DMS79 (cell line): Measurements from ENCODE around the gene ENGASE.

ENCODE experiments used
- DNase-seq: peaks from one replicate; lab custom pipeline; 2025; lab: John Stamatoyannopoulos, UW

The ENGASE gene

DNA sequence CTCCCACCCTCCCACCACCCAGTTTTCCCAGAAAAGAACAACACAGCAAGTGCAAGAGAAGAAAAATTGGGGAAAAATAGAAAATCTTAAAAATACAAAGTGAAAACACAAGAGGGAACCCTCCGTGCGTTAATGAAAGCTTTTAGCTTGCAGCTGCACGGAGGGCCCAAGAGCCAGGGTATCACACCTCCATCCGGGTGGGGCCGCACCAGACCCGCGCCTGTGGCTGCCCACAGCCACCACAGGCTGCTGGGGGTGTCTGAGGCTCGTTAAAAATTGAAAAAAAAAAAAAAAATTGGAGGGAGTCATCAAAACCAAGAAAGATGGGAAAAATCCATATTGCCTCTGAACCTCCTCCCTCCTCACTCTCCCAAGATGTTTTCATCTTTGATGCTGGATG, 18.6 kb downstream of the ENGASE start:
- no peak for DNase-seq

DNA sequence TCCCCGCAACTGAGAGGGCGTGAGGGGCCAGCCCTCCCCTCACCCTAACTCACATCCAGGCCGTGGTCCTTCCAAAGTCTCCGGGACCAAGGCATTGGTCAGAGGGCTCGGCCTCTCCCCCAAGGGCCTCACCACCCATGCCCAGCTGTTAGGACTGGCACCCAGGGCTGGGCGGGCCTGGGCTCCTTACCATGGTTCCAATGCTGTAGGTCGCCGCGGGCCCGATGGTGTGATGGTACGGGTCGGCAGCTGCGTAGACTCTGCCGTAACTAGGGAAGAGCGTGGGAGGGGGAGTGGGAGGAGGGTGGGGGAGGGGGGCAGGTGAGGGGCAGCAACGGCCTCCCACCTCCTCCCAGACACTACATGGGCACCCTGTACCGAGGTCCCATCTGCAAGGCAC, 19.6 kb downstream of the ENGASE start:
- DNase-seq, result no peak

DNA sequence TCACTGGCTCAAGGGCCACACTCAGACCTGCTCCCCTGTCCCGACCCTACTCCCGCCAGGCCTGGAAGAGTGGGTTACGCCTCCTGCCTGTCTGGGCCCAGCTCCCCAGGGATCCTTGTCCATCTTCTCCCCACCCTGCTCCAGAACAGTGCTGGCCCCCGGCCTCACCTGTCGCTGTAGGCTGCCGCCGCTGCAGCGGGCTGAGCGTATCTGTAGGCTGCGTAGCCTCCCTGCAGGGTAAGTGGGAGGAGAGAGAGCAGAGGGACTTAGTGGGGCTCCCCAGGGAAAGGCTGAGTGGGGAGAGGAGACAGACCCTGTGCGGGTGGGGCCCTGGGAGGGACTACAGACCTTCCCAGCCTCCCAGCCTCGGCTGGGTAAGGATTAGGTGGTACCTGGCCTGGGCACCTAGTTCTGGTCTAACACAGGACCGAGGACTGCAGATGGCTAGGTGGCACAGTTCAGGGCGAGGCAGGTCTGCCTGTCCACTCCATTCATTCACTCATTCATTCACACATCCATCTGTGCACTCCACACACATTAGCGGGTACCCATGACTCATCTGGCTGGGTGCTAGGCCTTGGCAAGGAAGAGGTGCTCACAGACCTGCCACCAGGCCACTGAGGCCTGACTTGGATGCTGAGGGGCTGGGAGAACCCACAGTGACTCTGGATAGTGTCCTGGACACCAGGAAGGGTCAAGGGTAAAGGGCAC, 20.9 kb downstream of the ENGASE start:
- DNase-seq, result no peak

DNA sequence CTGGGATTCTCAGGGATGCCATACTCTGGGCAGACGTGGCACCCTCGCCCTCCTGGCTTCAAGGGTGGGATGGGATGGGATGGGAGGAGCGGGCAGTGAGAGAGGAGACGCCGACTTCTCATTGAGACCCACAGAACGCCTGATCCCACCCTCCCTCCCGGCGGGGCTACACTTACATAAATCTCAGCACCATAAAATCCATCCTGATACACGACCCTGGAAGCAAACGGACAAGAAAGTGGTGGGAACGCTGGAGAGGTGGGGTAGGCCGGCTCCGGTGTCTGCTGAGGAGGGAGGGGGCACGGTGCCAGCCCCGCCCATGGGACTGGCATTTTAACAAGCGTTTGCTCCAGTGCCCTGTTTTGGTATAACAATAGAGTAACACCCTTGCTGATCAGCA, 21.9 kb downstream of the ENGASE start:
- DNase-seq, result no peak

DNA sequence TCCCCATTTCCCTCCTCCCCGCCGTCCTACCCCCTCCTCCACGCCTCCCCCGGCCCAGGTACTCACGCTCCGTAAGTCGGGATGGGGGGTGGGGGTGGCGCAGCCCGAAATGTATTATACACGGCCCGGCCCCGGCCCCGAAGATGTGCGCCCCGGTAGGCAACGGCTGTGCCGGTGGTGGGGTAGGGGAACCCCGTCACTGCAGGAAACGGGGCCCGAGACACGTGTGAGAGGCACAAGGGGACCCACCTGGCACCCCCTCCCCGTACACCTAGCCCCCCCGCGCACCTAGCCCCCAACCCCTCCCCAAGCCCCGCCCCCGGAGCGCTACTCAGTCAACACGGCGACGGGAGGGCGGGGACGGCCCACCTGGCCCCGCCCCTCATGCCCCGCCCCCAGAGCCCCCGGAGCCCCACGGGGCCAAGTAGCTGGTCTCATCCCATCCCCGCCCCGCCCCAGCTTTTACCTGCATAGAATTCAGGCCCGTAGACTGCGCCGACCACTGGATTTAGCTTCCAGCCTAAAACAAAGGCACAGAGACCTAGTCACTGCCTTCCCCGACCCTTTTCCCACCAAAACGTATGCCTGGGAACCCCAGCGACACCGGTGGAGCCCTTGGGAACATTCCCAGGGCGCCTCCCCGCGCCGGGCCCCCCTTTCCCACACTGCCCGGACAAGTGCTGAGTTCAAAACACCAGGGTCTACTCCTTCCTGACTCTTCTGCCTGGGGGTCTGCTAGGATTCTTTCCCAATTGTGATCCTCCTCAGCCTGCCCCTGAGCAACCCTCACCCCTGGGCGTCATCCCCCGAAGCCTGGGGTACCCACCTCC, 22.8 kb downstream of the ENGASE start:
- DNase-seq, result no peak

DNA sequence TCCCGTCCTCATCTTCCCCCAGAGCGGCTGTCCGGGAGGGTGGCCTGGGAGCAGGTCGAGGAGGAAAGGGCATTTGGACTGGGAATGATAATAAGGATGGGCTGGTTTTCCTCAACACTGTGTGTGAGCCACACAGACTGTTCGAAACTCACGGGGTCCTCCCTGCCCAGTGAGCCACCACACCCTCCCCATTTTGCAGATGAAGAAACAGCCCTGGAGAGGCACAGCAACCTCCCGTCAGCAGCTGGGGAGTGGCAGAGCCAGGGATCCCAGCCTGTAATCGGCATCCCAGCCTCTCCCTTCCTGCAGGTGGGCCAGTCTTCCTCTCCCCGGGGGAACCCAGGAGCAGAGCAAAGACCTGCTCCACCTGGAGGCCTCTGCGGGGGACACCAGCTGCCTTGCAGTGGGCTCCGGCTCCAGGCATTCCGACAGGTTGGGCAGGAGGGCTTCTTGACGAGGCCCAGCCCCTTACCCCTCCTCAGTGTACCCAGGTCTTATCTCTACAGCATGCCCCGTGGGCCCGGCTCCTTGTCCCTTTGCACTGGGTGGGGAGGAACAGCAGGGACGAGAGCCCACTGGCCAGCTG, 23.8 kb downstream of the ENGASE start:
- no peak for DNase-seq

DNA sequence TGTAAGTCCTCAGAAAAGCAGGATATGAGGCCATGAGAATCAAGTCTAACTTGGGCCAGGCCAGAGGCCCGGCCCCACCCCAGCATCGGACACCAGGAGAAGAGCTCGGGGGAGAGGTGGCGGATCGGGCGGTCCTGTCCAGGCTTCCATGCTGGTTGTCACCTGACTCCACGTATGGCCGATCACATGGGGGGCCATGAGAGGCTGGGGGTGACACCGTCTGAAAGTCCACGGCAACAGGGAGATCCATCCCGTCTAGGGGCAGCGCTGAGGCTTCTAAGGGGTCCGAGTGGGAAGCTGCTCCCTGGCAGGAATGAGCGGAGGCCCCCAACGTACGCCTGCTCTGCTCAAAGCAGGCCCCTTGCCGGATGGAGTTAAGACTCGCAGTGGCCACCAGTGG, 25.8 kb downstream of the ENGASE start:
- DNase-seq, result no peak

DNA sequence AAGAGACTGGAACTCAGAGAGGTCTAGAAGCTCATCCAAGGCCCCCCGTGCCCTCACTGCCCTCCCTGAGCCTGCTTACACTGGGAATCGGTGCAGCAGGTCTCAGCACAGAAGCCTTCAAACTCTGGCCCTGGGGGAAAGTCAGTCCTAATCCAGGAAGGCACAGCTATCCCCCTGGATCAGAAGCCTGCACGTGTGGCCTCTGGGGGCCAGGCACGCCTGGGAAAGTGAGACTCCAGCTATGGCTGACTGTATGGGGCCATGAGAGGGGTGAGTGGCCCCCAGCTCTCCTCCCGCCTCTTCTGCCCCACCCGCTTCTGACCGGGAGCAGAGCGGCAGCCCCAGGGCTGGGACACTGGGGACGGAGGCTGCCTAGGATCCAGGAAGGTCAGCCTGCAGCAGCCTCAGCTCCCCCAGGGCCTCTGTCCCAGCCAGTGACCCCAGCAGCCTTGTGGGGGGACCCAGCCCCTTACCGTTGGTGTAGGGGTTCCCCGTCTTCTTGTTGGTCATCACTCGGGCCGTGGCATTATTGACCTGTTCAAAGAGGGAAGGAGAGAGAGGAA, 26.6 kb downstream of the ENGASE start:
- DNase-seq, result no peak

DNA sequence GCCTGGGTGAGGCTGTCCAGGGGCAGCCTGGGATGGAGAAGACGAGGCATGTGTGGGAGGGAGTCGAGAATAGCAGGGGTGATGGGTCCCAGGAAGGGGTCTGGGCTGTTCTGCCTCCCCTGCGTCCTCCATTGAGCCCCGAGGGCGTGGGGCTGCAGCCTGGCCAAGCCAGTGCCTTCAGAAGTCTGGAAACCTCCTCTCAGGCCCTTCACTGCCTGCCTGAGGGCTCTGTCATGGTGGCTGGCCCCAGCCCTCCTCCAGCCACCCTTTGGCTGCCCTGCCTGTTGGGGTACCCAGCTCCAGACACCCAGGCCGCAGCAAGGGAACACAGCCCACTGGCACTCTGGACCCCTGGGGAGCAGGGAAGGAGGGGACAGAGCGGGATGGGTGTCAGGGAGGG, 27.6 kb downstream of the ENGASE start:
- no peak for DNase-seq

DNA sequence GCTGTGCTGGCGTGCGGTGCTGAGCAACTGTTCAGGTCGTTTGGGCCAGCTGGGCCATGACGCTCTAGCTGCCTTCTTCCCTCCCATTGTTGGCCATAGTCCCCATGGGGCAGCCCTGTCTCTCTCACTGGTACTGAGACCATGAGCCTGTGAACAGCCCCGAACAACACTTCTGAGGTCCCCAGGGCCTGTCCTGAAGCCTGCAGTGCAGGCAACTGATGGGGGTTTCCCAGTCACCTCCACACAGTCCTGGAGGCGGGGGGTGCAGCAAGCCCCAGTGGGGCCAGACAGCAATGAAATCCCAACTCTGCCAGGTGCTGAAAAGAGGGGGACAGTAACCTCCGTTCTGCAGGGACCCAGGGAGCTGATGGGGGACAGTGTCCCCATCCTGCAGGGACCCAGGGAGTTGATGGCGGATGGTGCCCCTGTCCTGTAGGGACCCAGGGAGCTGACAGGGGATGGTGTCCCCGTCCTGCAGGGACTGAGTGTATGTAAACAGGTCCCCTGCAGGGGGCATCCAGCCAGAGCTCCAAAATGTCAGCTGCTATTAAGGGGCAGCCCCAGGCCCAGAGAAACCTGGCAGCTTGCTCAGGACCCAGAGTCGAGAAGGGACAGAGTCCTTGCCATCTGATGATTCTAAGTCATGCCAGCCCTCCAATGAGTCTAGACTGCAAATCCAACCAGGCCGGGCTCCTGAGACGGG, 30.4 kb downstream of the ENGASE start:
- no peak for DNase-seq

DNA sequence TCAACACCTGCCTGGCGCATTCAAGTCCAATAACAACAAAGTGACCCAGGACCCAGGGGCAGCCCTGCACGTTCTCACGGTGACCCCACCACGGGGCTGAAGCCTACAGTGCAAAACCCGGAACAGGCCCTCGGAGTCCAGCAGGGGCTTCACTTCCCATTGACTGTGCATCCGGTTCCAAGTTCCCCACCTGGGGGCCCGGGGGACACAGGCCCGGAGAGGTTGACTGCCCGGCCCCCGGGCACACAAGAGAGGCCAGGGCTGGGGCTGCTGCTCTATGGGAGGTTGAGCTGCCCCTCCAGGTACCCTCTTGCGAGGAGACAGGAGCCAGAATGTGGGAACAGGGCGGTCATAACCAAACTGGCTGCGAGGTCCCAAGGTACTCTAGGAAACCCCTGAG, 31.3 kb downstream of the ENGASE start:
- no peak for DNase-seq

DNA sequence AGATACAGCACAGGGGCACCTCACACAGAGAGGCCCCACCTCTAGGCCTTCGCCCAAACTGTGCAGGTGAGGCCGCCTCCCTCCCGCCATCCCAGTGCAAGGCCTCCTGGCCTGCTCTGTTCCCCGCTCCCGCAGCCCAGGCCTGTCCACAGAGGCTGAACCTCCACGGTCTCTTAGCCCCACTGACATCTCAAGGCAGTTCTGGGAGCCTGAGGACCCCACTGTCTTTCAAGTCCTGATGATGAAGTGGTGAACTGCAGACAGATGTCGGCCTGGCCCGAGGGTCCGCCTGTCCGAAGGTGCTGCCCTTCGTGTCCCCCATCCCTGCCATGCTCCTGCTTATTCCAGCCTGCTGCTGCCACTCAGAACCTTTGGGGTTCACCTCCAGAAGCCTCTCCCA, 32.3 kb downstream of the ENGASE start:
- no peak for DNase-seq

DNA sequence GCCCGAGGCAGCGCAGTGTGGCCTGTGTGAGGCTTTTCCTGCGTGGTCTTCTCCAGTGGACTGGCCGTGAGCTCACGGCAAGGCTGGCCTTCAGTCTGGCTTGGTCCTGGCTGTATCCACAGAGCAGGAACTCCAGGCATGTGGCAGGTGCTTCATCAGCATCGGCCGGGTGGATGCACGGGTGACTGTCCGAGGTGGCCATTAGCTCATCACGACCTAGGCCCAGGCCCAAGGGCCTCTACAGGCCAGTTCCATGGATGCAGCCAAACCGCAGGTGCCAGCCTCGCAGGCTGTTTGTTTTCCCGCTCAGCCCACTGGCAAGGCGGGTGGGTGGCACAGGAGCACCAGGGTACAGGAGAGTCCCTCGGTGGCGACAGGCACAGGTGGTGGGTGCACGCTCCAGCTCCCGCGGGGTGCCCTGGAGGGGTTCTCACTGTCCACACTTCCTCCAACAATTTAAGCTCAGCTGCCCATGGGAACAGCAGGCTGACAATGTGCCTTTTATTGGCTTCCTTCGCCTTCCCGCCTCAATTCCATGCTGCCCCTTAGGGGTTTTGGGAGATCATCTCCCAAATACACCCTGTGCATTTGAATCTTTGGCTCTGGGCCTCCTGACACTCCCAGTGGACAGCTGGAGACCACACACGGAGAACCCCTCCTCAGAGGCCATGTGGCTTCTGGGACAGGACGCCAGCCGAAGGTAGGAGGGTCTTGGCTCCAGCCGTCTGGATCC, 33.0 kb downstream of the ENGASE start:
- no peak for DNase-seq

DNA sequence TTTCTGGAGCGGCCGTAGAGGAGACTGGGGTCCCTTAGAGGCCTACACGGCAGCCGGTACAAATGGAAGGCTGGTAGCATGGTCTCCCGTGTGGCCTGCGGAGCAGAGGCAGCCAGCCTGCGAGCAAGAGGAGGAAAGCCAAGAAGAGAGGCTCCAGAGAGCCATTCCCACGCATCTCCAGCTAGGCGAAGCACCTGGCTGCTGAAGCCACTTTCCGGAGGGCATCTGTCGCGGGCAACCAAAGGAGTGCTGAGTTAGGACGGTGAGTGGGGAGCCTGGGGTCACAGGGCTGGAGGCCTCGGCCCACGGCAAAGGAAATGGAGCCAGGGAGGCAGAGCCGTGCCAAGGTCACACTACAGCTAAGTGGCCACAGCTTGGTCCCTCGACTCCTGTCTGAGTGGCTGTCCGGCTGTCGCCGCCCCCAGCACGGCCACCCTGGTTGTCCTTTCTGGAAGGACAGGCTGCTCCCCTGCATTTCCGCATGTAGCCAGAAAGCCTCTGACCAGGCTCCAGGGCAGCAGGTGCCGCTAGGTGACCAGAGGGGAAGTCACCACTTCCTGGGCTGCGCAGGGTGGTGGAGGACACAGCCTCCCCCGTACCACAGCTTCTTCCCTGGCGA, 33.7 kb downstream of the ENGASE start:
- DNase-seq, result no peak

DNA sequence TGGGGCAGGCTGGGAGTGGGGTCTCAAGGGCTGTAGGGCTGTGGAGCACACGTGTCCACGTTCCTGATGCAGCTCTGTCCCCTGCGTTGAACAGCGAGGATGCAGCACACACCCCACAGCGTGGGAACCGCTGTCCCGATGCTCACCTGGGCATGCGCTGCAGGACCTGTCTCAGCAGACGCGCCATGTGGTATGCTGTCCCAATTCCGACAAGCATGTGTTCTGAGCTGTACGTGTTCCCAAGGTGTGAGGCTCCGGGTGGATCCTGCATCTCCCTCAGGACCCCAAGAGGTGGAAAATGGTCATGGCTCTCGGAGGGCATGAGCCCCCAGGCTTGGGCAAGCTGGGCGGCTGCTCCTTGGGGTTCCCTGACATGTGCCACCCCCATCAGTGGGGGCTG, 34.2 kb downstream of the ENGASE start:
- DNase-seq, result no peak

DNA sequence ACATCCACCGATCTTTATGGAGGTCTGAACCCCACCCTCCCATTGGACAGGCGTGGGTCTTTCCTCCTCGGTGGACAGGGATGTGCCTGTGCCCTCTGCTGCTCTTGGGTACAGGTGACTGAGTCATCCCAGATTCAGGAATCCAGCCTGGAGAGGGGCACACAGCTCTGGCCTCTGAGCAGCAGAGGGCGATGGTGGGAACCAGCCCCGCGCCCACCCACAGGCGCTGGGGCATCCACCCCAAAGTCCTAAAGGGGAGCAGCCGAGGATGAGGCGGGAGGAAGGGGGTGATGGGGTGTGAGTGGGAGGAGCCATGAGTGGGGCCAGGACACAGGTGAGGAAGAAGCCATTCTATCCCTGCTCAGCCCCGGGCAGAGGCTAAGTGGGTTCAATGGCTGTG, 35.0 kb downstream of the ENGASE start:
- DNase-seq, result no peak

DNA sequence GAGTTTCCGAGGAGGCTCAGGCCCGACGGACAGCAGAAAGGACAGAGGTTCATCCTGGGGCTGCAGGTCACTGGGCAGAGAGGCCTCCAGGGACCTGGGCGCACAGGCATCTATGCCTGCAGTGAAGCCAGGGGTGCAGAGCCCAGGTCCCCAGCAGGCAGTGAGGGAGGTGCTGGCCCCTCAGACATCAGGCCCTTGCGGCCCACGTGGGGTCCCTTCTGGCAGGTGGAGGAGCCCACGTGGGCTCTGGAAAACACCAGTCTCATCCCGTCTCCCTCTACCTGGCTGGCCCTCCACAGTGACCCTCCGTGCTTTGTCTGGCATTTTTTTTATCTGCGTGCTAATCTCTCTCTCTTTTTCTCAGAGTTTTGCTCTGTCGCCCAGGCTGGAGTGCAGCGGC, 36.5 kb downstream of the ENGASE start:
- no peak for DNase-seq

DNA sequence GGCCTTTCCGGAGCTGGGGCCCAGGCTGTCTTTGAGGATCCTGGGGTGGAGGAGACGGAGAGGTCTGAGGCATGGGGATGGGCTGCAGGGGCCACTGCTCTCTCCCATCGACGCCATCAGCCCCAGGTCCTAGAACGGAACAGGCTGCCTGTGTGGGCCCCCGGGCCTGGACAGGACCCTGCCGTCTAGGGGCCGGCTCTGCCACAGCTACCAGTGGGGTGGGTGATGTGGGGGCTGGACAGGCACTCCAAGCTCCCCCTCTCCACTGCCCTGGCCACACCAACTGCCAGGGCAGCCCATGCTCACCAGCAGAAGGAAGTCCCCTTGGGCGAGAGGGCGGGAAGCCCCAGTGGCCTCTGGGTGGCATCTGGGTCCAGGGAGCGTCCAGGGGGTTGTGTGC, 37.8 kb downstream of the ENGASE start:
- DNase-seq, result no peak

DNA sequence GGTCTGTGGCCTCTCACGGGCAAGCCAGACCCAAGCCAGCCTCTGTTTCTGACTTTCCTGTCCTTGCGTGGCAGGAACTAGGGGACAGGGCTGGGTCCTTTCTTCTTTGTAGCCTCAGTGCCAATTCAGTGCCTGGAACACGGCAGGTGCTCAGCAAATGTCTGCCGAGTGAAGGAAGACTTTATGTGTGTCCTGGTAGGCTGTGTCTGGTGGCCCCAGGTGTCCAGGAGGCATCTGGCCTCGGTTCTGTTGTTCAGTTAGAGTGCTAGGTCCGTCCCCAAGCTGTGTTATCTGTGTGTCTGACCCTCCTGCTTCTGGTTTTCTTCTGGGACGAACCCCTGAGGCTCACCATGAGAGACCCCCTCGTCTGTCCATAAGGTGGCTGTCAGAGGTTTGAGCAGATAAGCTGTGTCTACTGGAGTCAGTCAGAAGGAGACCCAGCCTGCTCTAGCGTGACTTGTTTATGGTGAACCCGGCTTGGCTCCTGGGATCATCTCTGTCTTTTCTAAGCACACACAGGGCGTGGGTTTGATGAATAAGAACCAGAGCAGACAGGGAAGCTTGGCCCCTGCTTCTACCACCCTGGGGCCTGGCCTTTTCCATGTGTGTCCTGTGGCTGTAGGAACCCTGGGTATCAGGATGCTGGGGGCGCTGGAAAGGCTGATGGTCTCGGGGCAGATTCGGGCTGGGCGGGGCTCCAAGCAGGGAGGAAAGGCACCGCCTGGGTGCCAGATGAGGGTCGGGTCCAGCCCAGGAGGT, 39.3 kb downstream of the ENGASE start:
- no peak for DNase-seq
